Activated CD4-positive, alpha-beta T cell treated with anti-CD3 and anti-CD28 coated beads, Interleukin-2, Interleukin-6, amounts not matched to agents 100 ng/mL and 50 ng/mL, durations not matched to agents 16 hours and 8 hours (primary cell): Measurements from ENCODE around the gene DPYSL3.

Source experiments
- DNase-seq: peaks from one replicate; pipeline ENCODE4 v3.0.0-alpha.2; 2020

DPYSL3 gene

DNA sequence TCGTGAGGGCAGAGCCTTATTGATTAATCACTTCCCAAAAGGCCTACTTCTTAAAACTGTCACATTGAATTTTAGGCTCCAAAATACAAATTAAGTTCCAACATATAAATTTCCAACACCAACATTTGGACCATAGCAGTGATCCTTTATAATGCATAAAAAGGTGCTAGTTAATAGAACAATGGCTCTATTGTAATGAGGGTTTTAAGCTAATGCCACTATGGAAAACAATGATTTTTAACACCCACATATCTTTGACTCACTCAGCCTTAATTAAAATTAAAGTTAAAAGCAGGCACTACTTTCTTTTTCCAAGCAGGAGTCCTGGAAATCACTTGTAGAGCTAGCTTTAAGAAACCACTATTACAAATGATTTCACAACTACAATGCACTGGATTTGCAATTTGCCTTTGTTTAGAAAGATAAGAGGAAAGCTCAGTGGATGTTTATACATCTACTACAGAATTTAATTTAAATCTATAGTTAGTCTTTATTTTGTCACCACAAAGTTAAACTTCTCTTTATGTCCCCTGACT, 41.8 kb downstream of the DPYSL3 start:
- no peak for DNase-seq

DNA sequence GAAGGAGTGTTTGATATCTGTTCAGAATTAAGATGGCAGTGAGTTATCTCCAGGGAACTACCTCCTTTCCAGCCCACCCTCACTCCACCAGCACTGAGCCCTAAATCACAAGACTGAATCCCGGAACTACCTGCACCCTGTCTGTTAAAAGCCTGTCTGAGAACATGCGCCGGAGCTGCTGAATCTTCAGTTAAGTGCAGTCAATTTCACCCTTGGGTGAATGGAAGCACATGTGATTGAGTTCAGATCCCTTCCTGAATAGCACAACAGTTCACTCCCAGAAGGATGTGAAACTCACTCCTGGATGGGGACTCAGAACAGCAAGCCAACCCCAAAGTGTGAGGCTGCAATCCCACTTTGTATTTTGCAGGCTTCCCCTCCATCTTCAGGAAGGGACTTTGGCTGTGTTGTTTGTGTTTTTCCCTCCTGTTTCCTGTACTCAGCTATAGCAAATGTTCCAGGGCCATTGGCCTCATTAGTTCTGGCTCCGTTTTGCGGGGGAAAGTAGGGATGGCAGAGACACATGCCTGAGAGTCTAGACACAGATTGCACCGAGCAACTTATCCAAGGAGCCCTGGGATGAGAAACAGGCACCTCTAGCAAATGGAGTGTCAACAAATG, 43.4 kb downstream of the DPYSL3 start:
- DNase-seq = no peak

- no peak for DNase-seq
These were observed 44.1 kb downstream of the DPYSL3 start for GRCh38 chr5:147465747-147466146.

- peak; percentile 3 for DNase-seq
These were observed 45.7 kb downstream of the DPYSL3 start for GRCh38 chr5:147464211-147464610.

DNA sequence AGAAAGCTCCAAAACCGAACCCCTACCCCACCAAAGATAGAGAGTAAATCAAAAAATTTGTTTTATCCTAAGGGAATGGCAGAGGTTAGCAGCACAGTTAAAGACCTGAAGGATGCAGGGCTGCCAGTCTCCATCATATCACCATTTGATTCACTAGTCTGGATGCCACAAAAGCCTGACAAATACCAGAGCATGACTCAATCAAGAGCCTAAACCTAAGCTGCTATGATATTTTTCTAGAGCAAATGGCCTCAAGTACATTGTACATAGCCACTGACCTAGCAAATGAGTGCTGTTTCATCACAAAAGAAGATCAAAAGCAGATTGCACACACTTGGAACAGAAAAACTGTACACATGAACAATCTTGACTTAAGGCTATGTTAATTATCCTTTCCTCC, 48.0 kb downstream of the DPYSL3 start:
- DNase-seq = no peak

DNA sequence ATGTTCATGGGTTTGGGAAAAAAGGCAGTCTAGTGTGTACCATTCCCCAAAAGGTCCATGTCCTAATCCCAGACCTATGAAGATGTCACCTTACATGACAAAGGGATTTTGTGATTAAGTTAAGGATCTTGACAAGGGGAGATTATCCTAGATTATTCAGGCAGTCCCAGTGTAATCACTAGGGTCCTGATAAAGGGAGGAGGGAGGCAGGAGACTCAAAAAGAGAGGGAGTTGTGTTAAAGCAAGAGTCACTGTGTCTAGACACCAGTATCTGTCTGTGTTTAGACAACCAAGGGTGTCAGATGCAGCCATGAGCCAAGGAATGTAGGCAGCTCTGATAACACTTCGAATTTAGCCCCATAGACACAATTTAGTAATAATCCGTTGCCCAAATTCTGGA, 49.5 kb downstream of the DPYSL3 start:
- DNase-seq = no peak

DNA sequence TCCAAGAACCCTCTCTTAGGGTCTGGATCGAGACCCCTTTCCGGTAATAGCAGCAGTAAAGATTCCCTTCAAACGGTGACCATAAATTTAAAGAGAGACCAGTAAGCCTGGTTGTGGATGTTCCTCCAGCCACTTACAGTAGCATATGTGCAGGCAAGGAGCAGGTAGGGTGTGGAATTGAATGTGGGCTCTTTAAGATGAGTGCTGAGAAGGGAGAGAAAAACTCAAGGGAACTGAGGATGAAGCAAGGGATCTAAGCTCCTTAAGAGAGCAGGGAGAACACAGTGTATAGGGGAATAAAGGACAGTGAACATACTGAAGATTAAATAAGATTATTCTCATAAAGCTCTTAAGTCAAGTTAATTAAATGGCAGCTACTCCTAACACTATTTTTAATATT, 51.3 kb downstream of the DPYSL3 start:
- DNase-seq = no peak

DNA sequence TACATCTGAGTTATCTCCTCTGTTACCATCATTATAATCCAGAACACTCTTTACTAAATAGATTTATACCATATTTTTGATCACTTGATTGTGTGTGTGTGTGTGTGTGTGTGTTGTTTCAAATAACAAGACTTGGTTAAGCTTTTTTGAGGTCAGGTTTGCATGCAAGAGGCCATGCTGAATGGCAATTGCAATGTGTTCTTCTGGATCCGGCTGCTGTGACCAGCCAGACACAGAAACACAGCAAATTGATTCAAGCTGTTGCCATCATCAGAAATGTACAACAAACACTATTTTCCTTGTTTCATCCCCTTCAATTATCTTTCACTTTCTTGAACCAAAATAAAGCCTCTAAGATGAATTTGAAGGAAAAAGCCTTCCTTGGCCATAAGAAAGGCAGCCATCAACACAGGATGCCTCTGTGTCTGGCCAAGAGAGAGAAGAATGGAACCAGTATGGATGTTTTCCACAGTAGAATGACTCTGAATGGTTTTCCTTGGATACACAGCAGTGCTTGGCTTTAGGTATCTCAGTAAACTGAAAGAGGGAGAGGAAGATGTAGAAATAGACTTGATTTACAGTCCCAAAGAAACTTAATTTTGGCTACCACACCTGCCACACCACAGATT, 53.9 kb downstream of the DPYSL3 start:
- DNase-seq = no peak

- no peak for DNase-seq
These were observed 54.7 kb downstream of the DPYSL3 start for GRCh38 chr5:147454996-147455677.

- DNase-seq = peak; percentile 80
These were observed 55.7 kb downstream of the DPYSL3 start for GRCh38 chr5:147453875-147454814.

DNA sequence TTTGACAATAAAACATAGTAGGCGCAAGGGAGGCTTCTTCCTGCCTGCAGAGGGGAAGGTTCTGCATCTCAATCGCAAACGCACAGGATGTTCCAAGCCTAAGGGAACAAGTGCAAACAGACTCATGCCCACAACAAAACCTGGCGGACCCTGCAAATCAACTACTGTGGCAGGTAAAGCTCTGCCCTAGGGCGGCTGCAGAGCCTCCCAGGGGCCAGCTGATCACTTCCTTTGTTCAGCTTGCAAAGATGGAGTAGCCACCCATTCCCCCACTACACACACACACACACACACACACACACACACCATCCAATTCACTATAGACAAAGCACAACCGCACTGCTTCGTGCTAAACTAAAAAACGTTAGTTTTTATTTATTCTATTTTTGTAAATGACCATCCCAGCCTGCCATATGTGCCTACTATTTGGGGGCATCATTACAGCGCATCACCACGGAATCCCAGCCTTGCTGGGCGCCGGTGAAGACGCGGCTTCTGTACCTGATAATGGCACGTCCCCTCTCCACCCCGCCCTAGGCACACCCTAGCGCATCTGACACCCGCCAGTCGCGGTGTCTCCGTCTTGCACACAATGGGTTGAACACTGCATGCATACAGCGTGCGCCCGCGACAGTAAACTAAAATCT, 57.6 kb downstream of the DPYSL3 start:
- DNase-seq = no peak

GRCh38 chr5:147451193-147451592, 58.7 kb downstream of the DPYSL3 start:
- DNase-seq = no peak

GRCh38 chr5:147450606-147451005, 59.3 kb downstream of the DPYSL3 start:
- no peak for DNase-seq

DNA sequence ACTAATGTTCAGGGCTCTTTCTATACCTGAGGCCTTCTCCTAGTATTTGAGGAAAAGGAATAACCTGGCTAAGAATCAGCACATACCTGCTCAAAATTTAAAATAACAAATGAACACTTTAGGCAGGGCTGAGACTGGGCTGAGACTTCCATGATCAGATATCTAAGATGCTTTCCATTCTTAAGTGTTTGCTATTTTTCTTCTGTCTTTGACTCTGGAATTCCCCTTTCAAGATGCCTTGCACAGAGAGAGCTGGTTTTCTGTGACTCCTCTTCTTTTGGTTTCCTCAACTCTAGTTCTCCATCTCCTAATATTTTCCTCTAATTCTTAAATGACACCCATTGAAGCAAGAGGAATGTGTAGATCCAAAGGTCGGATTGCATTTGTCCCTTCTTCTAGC, 61.1 kb downstream of the DPYSL3 start:
- DNase-seq = no peak

GRCh38 chr5:147446523-147446922, 63.3 kb downstream of the DPYSL3 start:
- DNase-seq = no peak

- no peak for DNase-seq
These were observed 64.0 kb downstream of the DPYSL3 start for GRCh38 chr5:147445917-147446316.

DNA sequence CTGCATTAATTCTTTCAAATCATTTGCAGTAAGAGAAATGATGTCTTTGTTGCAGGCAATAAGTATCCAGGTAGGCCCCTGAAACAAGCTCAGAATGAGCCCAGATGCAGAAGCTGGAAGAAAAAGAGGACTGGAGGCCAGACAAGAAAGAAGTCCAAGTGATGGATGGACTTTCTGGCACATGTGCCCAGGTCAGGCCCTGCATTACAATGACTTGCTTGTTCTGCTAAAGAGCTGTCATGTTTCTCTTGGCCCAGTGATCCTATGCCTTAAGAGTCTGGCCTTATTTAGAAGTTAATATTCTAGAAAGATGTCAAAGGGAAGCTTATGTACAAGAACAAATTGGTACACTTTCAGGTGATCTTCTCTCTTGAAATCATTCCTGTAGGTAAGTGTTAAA, 64.8 kb downstream of the DPYSL3 start:
- DNase-seq = no peak

DNA sequence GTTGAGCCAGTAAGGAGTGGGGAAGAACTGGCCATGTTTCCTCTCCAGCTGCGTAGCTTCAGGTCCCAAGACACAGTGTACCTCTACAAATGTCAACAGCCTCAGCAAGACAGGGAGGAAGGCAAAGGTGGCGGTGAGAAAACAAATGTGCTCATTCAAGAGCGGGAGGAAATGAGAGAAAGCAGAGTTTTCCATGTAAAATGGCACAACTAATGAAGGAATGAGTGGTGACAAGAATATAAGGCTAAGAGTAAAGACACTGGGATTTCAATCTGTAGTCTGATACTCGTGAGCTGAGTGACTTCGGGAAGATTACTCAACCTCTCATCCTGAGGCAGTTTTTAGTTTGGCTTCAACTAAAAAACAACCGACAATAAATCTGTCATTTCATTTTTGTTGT, 67.6 kb downstream of the DPYSL3 start:
- DNase-seq = no peak

GRCh38 chr5:147441191-147441695, 68.6 kb downstream of the DPYSL3 start:
- DNase-seq = no peak

- DNase-seq = no peak
These were observed 70.6 kb downstream of the DPYSL3 start for GRCh38 chr5:147439254-147439653.

GRCh38 chr5:147437161-147437596, 72.7 kb downstream of the DPYSL3 start:
- no peak for DNase-seq

GRCh38 chr5:147436596-147436995, 73.3 kb downstream of the DPYSL3 start:
- DNase-seq = no peak
